ENCODE results near the gene CLCN2. TPM values are rescaled to one million over a fixed set of nuclear protein-coding genes. Genes with fewer than 3 reads are reported as not detected.
A peak's percentile ranks its signal among the peaks of the same experiment; 100 is the strongest.

Gene CLCN2
- total RNA-seq, 2 experiments from 2014 or later: 4.7 to 4.8 TPM

GRCh38 chr3:184357248-184358123 is 3.9 kb downstream of the CLCN2 start:
- H3K27ac Mint-ChIP-seq: no peak overlapping the region
- H3K4me3 Mint-ChIP-seq: no peak overlapping the region
- no peaks in the 10 kb centered on the region for H3K36me3 Mint-ChIP-seq (ENCODE audit: low read depth)
- H3K9me3 Mint-ChIP-seq (ENCODE audit: insufficient read depth): no peaks in the 10 kb centered on the region
- POLR2A ChIA-PET: no interaction called here
- CTCF ChIA-PET: interaction anchor here (0.6 kb wide), 1 partner anchor 67 kb away, joined by 3 read pairs; no protein-coding TSS in a partner anchor
- H3K4me1 Mint-ChIP-seq (ENCODE audit: low read depth): peaks cover 18% of the 10 kb centered on the region
- no peak for DNase-seq
- H3K27me3 Mint-ChIP-seq (ENCODE audit: low read depth): no peaks in the 10 kb centered on the region
- ATAC-seq: no peak

- POLR2A ChIA-PET: no interaction called here
- Mint-ChIP-seq H3K9me3 (ENCODE audit: insufficient read depth) (no peaks in the 10 kb centered on the region), H3K27me3 (ENCODE audit: low read depth) (no peaks in the 10 kb centered on the region), H3K4me3 (no peak overlapping the region), H3K27ac (no peak overlapping the region), H3K36me3 (ENCODE audit: low read depth) (no peaks in the 10 kb centered on the region), H3K4me1 (ENCODE audit: low read depth) (peaks cover 12% of the 10 kb centered on the region)
- no peak for DNase-seq
- no peak for ATAC-seq
- CTCF ChIA-PET: interaction anchor here (0.7 to 4.1 kb wide), 4 partner anchors 14 to 206 kb away, joined by 3 to 22 read pairs (median 4); no protein-coding TSS in a partner anchor
Measured at GRCh38 chr3:184355261-184356040, 6.0 kb downstream of the CLCN2 start.

- H3K27ac Mint-ChIP-seq: no peak overlapping the region
- no peak for ATAC-seq
Measured at GRCh38 chr3:184354754-184355153, 6.7 kb downstream of the CLCN2 start.

GRCh38 chr3:184354121-184354728 is 7.2 kb downstream of the CLCN2 start:
- POLR2A ChIA-PET: interaction anchor here (0.8 kb wide), 1 partner anchor 30 kb away, joined by 3 read pairs; no protein-coding TSS in a partner anchor
- Mint-ChIP-seq H3K4me3 (no peak overlapping the region), H3K27ac (peak overlapping the region; percentile 63), H3K9me3 (ENCODE audit: insufficient read depth) (no peaks in the 10 kb centered on the region), H3K4me1 (ENCODE audit: low read depth) (peaks cover 6% of the 10 kb centered on the region), H3K36me3 (ENCODE audit: low read depth) (no peaks in the 10 kb centered on the region), H3K27me3 (ENCODE audit: low read depth) (no peaks in the 10 kb centered on the region)
- CTCF ChIA-PET: interaction anchor here (0.5 to 4.1 kb wide), 20 partner anchors 8 to 1282 kb away, joined by 3 to 22 read pairs (median 4); partner anchors contain the start of genes EEF1AKMT4 and FAM131A
- ATAC-seq (peak; percentile 73), DNase-seq (peak; percentile 63)

More at GRCh38 chr3:184354754-184355153, 6.7 kb downstream of the CLCN2 start:
- DNase-seq: no peak
- Mint-ChIP-seq H3K36me3 (ENCODE audit: low read depth) (no peaks in the 10 kb centered on the region), H3K4me3 (no peak overlapping the region), H3K9me3 (ENCODE audit: insufficient read depth) (no peaks in the 10 kb centered on the region), H3K27me3 (ENCODE audit: low read depth) (no peaks in the 10 kb centered on the region), H3K4me1 (ENCODE audit: low read depth) (peaks cover 6% of the 10 kb centered on the region)
- ChIA-PET CTCF (interaction anchor here (0.7 to 4.1 kb wide), 4 partner anchors 14 to 206 kb away, joined by 3 to 22 read pairs (median 4); no protein-coding TSS in a partner anchor), POLR2A (no interaction called here)

- no peaks in the 10 kb centered on the region for H3K27me3 Mint-ChIP-seq (ENCODE audit: low read depth)
- ATAC-seq (no peak), DNase-seq (no peak)
- no peaks in the 10 kb centered on the region for H3K36me3 Mint-ChIP-seq (ENCODE audit: low read depth)
- ChIA-PET CTCF (interaction anchor here (0.5 to 4.1 kb wide), 18 partner anchors 9 to 192 kb away, joined by 3 to 22 read pairs (median 4); partner anchors contain the start of genes EEF1AKMT4 and FAM131A), POLR2A (interaction anchor here (0.8 kb wide), 1 partner anchor 29 kb away, joined by 3 read pairs; no protein-coding TSS in a partner anchor)
- peaks cover 6% of the 10 kb centered on the region for H3K4me1 Mint-ChIP-seq (ENCODE audit: low read depth)
- H3K4me3 Mint-ChIP-seq: no peak overlapping the region
- no peaks in the 10 kb centered on the region for H3K9me3 Mint-ChIP-seq (ENCODE audit: insufficient read depth)
- H3K27ac Mint-ChIP-seq: no peak overlapping the region
Measured at GRCh38 chr3:184353546-184353941, 7.9 kb downstream of the CLCN2 start.

GRCh38 chr3:184352897-184353545 is 8.4 kb downstream of the CLCN2 start:
- Mint-ChIP-seq H3K9me3 (ENCODE audit: insufficient read depth) (no peaks in the 10 kb centered on the region), H3K4me1 (ENCODE audit: low read depth) (peaks cover 6% of the 10 kb centered on the region), H3K36me3 (ENCODE audit: low read depth) (no peaks in the 10 kb centered on the region), H3K27me3 (ENCODE audit: low read depth) (no peaks in the 10 kb centered on the region), H3K27ac (no peak overlapping the region), H3K4me3 (no peak overlapping the region)
- POLR2A ChIA-PET: interaction anchor here (1.3 kb wide), 1 partner anchor 9 kb away, joined by 4 read pairs; no protein-coding TSS in a partner anchor
- CTCF ChIA-PET: interaction anchor here (0.8 to 4.1 kb wide), 12 partner anchors 10 to 189 kb away, joined by 3 to 22 read pairs (median 4); partner anchors contain the start of gene EEF1AKMT4
- ATAC-seq (no peak), DNase-seq (no peak)

- H3K4me3 Mint-ChIP-seq: no peak overlapping the region
- no peak for DNase-seq
- POLR2A ChIA-PET: interaction anchor here (1.3 kb wide), 1 partner anchor 10 kb away, joined by 4 read pairs; no protein-coding TSS in a partner anchor
- no peak for ATAC-seq
- H3K4me1 Mint-ChIP-seq (ENCODE audit: low read depth): peaks cover 6% of the 10 kb centered on the region
- no peak overlapping the region for H3K27ac Mint-ChIP-seq
- no peaks in the 10 kb centered on the region for H3K27me3 Mint-ChIP-seq (ENCODE audit: low read depth)
- H3K36me3 Mint-ChIP-seq (ENCODE audit: low read depth): no peaks in the 10 kb centered on the region
- no peaks in the 10 kb centered on the region for H3K9me3 Mint-ChIP-seq (ENCODE audit: insufficient read depth)
- CTCF ChIA-PET: interaction anchor here (0.9 to 4.1 kb wide), 2 partner anchors 11 to 20 kb away, joined by 3 to 22 read pairs; no protein-coding TSS in a partner anchor
Measured at GRCh38 chr3:184352149-184352785, 9.1 kb downstream of the CLCN2 start.

- Mint-ChIP-seq H3K36me3 (ENCODE audit: low read depth) (no peaks in the 10 kb centered on the region), H3K4me3 (no peak overlapping the region), H3K4me1 (ENCODE audit: low read depth) (peaks cover 6% of the 10 kb centered on the region), H3K9me3 (ENCODE audit: insufficient read depth) (no peaks in the 10 kb centered on the region), H3K27ac (no peak overlapping the region), H3K27me3 (ENCODE audit: low read depth) (no peaks in the 10 kb centered on the region)
- ATAC-seq (no peak), DNase-seq (no peak)
- ChIA-PET CTCF (interaction anchor here (1.0 kb wide), 1 partner anchor 20 kb away, joined by 3 read pairs; no protein-coding TSS in a partner anchor), POLR2A (interaction anchor here (0.8 kb wide), 1 partner anchor 13 kb away, joined by 3 read pairs; no protein-coding TSS in a partner anchor)
Measured at GRCh38 chr3:184351511-184352148, 9.8 kb downstream of the CLCN2 start.

GRCh38 chr3:184350618-184351017 is 10.8 kb downstream of the CLCN2 start:
- no peaks in the 10 kb centered on the region for H3K36me3 Mint-ChIP-seq (ENCODE audit: low read depth)
- H3K4me3 Mint-ChIP-seq: no peak overlapping the region
- no peaks in the 10 kb centered on the region for H3K9me3 Mint-ChIP-seq (ENCODE audit: insufficient read depth)
- ChIA-PET POLR2A (interaction anchor here (0.8 kb wide), 1 partner anchor 12 kb away, joined by 3 read pairs; no protein-coding TSS in a partner anchor), CTCF (interaction anchor here (1.0 kb wide), 1 partner anchor 21 kb away, joined by 3 read pairs; no protein-coding TSS in a partner anchor)
- no peak overlapping the region for H3K27ac Mint-ChIP-seq
- H3K4me1 Mint-ChIP-seq (ENCODE audit: low read depth): peaks cover 6% of the 10 kb centered on the region
- H3K27me3 Mint-ChIP-seq (ENCODE audit: low read depth): no peaks in the 10 kb centered on the region
- no peak for DNase-seq
- no peak for ATAC-seq
